ENCODE measurements around the gene CDH12. TPM values are rescaled to one million over a fixed set of nuclear protein-coding genes. Genes with fewer than 3 reads are reported as not detected.
"Not testable (repeated sequence)": the region's sequence is repeated elsewhere in the genome, so short reads cannot be mapped to it uniquely, and the experiment has no call there.

The CDH12 gene
- total RNA-seq, 1 experiment from 2014 or later = 0.24 TPM

GRCh38 chr5:22531986-22532385 is 321.2 kb downstream of the CDH12 start:
- no peaks in the 10 kb centered on the region for H3K36me3 ChIP-seq
- DNase-seq = no peak
- H3K27ac ChIP-seq = no peak overlapping the region
- H3K4me1 ChIP-seq = no peaks in the 10 kb centered on the region
- H3K27me3 ChIP-seq = no peaks in the 10 kb centered on the region
- H3K9me3 ChIP-seq (replicated peaks) = no peaks in the 10 kb centered on the region
- H3K4me3 ChIP-seq = no peak overlapping the region

- Histone ChIP-seq H3K36me3 (no peaks in the 10 kb centered on the region), H3K4me3 (no peak overlapping the region), H3K27me3 (no peaks in the 10 kb centered on the region), H3K9me3 (replicated peaks) (no peaks in the 10 kb centered on the region), H3K4me1 (no peaks in the 10 kb centered on the region), H3K27ac (no peak overlapping the region)
- DNase-seq = no peak
Measured at GRCh38 chr5:22521521-22521920, 331.6 kb downstream of the CDH12 start.

- not testable (repeated sequence) for H3K36me3 ChIP-seq; H3K9me3 ChIP-seq (replicated peaks); H3K4me1 ChIP-seq; H3K27me3 ChIP-seq; H3K4me3 ChIP-seq; H3K27ac ChIP-seq; DNase-seq
Measured at GRCh38 chr5:22516497-22516896, 336.6 kb downstream of the CDH12 start.

GRCh38 chr5:22514231-22514630 is 338.9 kb downstream of the CDH12 start:
- H3K4me3 ChIP-seq = no peak overlapping the region
- DNase-seq = no peak
- no peaks in the 10 kb centered on the region for H3K36me3 ChIP-seq
- H3K27ac ChIP-seq = no peak overlapping the region
- no peaks in the 10 kb centered on the region for H3K4me1 ChIP-seq
- no peaks in the 10 kb centered on the region for H3K9me3 ChIP-seq (replicated peaks)
- no peaks in the 10 kb centered on the region for H3K27me3 ChIP-seq

- Histone ChIP-seq H3K36me3 (no peaks in the 10 kb centered on the region), H3K9me3 (replicated peaks) (no peaks in the 10 kb centered on the region), H3K4me1 (no peaks in the 10 kb centered on the region), H3K27me3 (no peaks in the 10 kb centered on the region), H3K4me3 (no peak overlapping the region), H3K27ac (no peak overlapping the region)
- DNase-seq = no peak
Measured at GRCh38 chr5:22505891-22506290, 347.3 kb downstream of the CDH12 start.

GRCh38 chr5:22504411-22504810 is 348.7 kb downstream of the CDH12 start:
- Histone ChIP-seq H3K36me3 (no peaks in the 10 kb centered on the region), H3K27me3 (no peaks in the 10 kb centered on the region), H3K4me1 (no peaks in the 10 kb centered on the region), H3K9me3 (replicated peaks) (no peaks in the 10 kb centered on the region), H3K4me3 (no peak overlapping the region), H3K27ac (no peak overlapping the region)
- no peak for DNase-seq

- no peaks in the 10 kb centered on the region for H3K4me1 ChIP-seq
- no peak overlapping the region for H3K4me3 ChIP-seq
- no peak for DNase-seq
- no peak overlapping the region for H3K27ac ChIP-seq
- no peaks in the 10 kb centered on the region for H3K27me3 ChIP-seq
- H3K36me3 ChIP-seq = no peaks in the 10 kb centered on the region
- no peaks in the 10 kb centered on the region for H3K9me3 ChIP-seq (replicated peaks)
Measured at GRCh38 chr5:22500556-22500955, 352.6 kb downstream of the CDH12 start.

GRCh38 chr5:22496666-22497065 is 356.5 kb downstream of the CDH12 start:
- H3K4me3 ChIP-seq = no peak overlapping the region
- DNase-seq = no peak
- H3K27me3 ChIP-seq = no peaks in the 10 kb centered on the region
- H3K9me3 ChIP-seq (replicated peaks) = no peaks in the 10 kb centered on the region
- H3K27ac ChIP-seq = no peak overlapping the region
- H3K4me1 ChIP-seq = no peaks in the 10 kb centered on the region
- no peaks in the 10 kb centered on the region for H3K36me3 ChIP-seq

GRCh38 chr5:22495016-22495720 is 358.0 kb downstream of the CDH12 start:
- H3K27ac ChIP-seq = no peak overlapping the region
- no peaks in the 10 kb centered on the region for H3K4me1 ChIP-seq
- H3K36me3 ChIP-seq = no peaks in the 10 kb centered on the region
- DNase-seq = no peak
- H3K9me3 ChIP-seq (replicated peaks) = no peaks in the 10 kb centered on the region
- H3K4me3 ChIP-seq = no peak overlapping the region
- H3K27me3 ChIP-seq = no peaks in the 10 kb centered on the region

GRCh38 chr5:22488427-22488826 is 364.7 kb downstream of the CDH12 start:
- DNase-seq = no peak
- Histone ChIP-seq H3K4me1 (no peaks in the 10 kb centered on the region), H3K36me3 (no peaks in the 10 kb centered on the region), H3K4me3 (no peak overlapping the region), H3K27me3 (no peaks in the 10 kb centered on the region), H3K27ac (no peak overlapping the region), H3K9me3 (replicated peaks) (no peaks in the 10 kb centered on the region)

- no peaks in the 10 kb centered on the region for H3K4me1 ChIP-seq
- H3K27ac ChIP-seq = no peak overlapping the region
- no peaks in the 10 kb centered on the region for H3K9me3 ChIP-seq (replicated peaks)
- H3K27me3 ChIP-seq = no peaks in the 10 kb centered on the region
- no peak overlapping the region for H3K4me3 ChIP-seq
- H3K36me3 ChIP-seq = no peaks in the 10 kb centered on the region
- no peak for DNase-seq
Measured at GRCh38 chr5:22480305-22480704, 372.8 kb downstream of the CDH12 start.

GRCh38 chr5:22473886-22474285 is 379.3 kb downstream of the CDH12 start:
- H3K4me3 ChIP-seq = no peak overlapping the region
- no peak for DNase-seq
- H3K36me3 ChIP-seq = no peaks in the 10 kb centered on the region
- H3K27me3 ChIP-seq = no peaks in the 10 kb centered on the region
- H3K4me1 ChIP-seq = no peaks in the 10 kb centered on the region
- H3K9me3 ChIP-seq (replicated peaks) = no peaks in the 10 kb centered on the region
- no peak overlapping the region for H3K27ac ChIP-seq

- H3K36me3 ChIP-seq = no peaks in the 10 kb centered on the region
- H3K27ac ChIP-seq = no peak overlapping the region
- H3K4me1 ChIP-seq = no peaks in the 10 kb centered on the region
- H3K9me3 ChIP-seq (replicated peaks) = no peaks in the 10 kb centered on the region
- DNase-seq = no peak
- no peak overlapping the region for H3K4me3 ChIP-seq
- H3K27me3 ChIP-seq = no peaks in the 10 kb centered on the region
Measured at GRCh38 chr5:22471154-22471553, 382.0 kb downstream of the CDH12 start.

- DNase-seq = no peak
Measured at GRCh38 chr5:22470408-22470807, 382.7 kb downstream of the CDH12 start.

GRCh38 chr5:22465616-22466015 is 387.5 kb downstream of the CDH12 start:
- H3K27me3 ChIP-seq = no peaks in the 10 kb centered on the region
- no peak overlapping the region for H3K27ac ChIP-seq
- H3K4me3 ChIP-seq = no peak overlapping the region
- H3K4me1 ChIP-seq = no peaks in the 10 kb centered on the region
- no peaks in the 10 kb centered on the region for H3K36me3 ChIP-seq
- no peak for DNase-seq
- no peaks in the 10 kb centered on the region for H3K9me3 ChIP-seq (replicated peaks)

More at GRCh38 chr5:22470408-22470807, 382.7 kb downstream of the CDH12 start:
- Histone ChIP-seq H3K9me3 (replicated peaks) (no peaks in the 10 kb centered on the region), H3K36me3 (no peaks in the 10 kb centered on the region), H3K27ac (no peak overlapping the region), H3K4me1 (no peaks in the 10 kb centered on the region), H3K4me3 (no peak overlapping the region), H3K27me3 (no peaks in the 10 kb centered on the region)

- Histone ChIP-seq H3K4me1 (no peaks in the 10 kb centered on the region), H3K9me3 (replicated peaks) (no peaks in the 10 kb centered on the region), H3K27me3 (no peaks in the 10 kb centered on the region), H3K27ac (no peak overlapping the region), H3K4me3 (no peak overlapping the region), H3K36me3 (no peaks in the 10 kb centered on the region)
- no peak for DNase-seq
Measured at GRCh38 chr5:22465177-22465576, 388.0 kb downstream of the CDH12 start.
